Measurements from ENCODE around the gene MCOLN2. TPM values are rescaled to one million over a fixed set of nuclear protein-coding genes. Genes with fewer than 3 reads are reported as not detected.
"Not testable (repeated sequence)": the region's sequence is repeated elsewhere in the genome, so short reads cannot be mapped to it uniquely, and the experiment has no call there.

The MCOLN2 gene
- total RNA-seq (0.90 TPM), polyA plus RNA-seq (0.43 TPM)

DNA sequence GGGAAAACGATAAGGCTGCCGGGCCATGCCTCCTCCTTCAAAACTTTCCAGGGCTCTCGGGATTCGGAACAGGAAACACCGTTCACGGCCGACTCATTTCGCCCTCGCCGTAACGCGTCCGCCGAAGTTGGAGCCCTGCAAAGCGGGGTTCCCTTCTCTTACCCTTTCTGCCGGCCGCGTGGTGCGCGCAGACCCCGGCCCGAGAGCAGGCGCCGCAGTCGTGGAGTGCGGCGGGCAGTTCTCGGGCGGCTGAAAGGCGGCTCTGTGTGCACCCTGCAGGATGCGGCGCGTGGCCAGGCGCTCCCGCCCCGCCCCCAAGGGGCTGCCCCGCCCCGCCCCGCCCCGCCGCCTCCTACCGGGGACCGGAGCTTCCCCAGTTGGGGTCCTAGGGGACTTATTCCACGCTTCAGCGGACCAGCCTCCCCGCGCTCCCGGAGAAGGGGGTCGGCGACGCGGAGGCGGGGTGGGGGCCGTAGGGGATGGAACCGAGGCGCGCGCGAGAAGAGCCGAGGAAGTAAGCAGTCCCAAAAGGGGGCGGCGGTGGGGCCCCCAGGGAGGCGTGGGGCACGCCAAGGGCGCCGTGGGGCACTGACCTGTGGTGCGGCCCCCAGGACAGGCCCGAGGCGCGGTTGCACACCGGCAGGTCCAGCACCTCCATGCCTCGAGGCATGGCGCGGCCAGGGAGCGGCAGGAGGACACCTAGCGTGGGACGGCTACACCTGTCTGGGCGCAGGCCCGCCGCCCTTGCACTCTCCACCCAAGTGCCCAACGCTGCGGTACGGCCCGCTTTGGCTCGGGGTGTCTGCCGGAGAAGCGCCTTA, at the start of gene MCOLN2:
Gene MCOLN2, minus strand, starts transcription at position 268 of the 821 bp plus-strand sequence. Its CDS starts 241 bp downstream, at position 27.
- WGBS, result under 1% methylated on average over 87 of the region's 87 CpGs
- no peak for DNase-seq (ENCODE audit: extremely low spot score)
- Histone ChIP-seq H3K4me3 (ENCODE audit: low read depth, low read length) (peak within 1 kb of the TSS; percentile 67), H3K36me3 (ENCODE audit: insufficient read depth) (no peaks in the 10 kb centered on the region), H3K4me1 (ENCODE audit: insufficient read depth) (peaks cover 4% of the 10 kb centered on the region), H3K27ac (ENCODE audit: low read depth) (no peak within 1 kb of the TSS)

DNA sequence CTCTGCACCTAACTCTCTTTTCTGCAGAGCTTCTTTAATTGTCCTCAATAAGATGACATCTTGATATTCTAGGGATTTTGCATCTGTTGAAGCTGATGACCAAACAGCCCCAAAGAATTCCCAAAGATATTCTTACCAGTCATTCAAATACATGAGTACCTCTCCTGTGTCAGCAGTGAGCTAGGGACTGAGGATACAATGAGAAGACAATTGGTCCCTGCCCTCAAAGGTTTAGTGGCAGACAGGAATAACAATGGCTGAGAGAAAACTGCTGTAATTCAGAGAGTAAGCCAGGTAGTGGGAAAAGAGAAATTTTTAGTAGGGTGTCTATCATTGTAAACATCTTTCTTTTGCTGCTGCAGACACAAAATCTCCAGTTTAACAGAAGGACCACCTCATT, 45.5 kb upstream of the MCOLN2 start:
- no peak overlapping the region for H3K4me3 ChIP-seq (ENCODE audit: low read depth, low read length)
- H3K27ac ChIP-seq (ENCODE audit: low read depth), result no peak overlapping the region
- H3K4me1 ChIP-seq (ENCODE audit: insufficient read depth), result no peaks in the 10 kb centered on the region
- no peak for DNase-seq (ENCODE audit: extremely low spot score)
- no peaks in the 10 kb centered on the region for H3K36me3 ChIP-seq (ENCODE audit: insufficient read depth)

DNA sequence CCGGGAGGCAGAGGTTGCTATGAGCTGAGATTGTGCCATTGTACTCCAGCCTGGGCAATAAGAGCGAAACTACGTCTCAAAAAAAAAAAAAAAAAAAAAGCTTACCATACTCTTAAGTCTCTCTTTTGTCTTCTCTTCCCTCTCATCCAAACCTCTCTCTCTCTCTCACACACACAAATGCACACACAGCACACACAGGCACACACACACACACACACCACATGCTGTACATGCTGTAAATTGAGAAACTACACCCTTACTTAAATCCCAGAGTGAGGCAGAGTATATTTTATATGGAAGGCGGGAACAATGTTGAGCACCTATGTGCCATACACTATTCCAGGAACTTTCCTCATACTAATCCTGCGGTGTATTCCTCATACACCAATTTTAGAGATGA, 44.9 kb upstream of the MCOLN2 start:
- Histone ChIP-seq H3K4me1 (ENCODE audit: insufficient read depth) (no peaks in the 10 kb centered on the region), H3K36me3 (ENCODE audit: insufficient read depth) (no peaks in the 10 kb centered on the region), H3K27ac (ENCODE audit: low read depth) (no peak overlapping the region), H3K4me3 (ENCODE audit: low read depth, low read length) (no peak overlapping the region)
- 90% methylated on average over 5 of the region's 5 CpGs for WGBS
- no peak for DNase-seq (ENCODE audit: extremely low spot score)

DNA sequence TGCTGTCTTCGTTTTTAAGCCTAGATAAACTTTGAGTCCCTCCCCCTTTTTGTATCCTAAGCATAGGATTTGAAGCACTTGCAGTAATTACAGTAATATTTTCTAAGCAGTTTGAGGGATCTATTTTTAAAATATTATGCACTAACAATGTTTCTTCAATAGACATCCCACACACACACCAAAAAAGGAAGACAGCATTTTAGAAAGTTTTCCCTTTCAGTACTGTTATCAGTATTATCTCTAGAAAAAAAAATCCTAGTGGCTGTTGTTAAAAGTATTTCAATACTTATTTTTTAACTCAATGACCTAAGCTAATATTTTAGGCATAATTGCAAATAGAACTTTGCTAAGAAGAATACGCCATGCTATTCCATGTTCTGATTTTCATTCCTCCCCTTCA, 36.3 kb upstream of the MCOLN2 start:
- H3K27ac ChIP-seq (ENCODE audit: low read depth), result no peak overlapping the region
- no peaks in the 10 kb centered on the region for H3K4me1 ChIP-seq (ENCODE audit: insufficient read depth)
- 62% methylated on average over 2 of the region's 2 CpGs for WGBS
- H3K4me3 ChIP-seq (ENCODE audit: low read depth, low read length), result no peak overlapping the region
- H3K36me3 ChIP-seq (ENCODE audit: insufficient read depth), result no peaks in the 10 kb centered on the region
- DNase-seq (ENCODE audit: extremely low spot score), result no peak

DNA sequence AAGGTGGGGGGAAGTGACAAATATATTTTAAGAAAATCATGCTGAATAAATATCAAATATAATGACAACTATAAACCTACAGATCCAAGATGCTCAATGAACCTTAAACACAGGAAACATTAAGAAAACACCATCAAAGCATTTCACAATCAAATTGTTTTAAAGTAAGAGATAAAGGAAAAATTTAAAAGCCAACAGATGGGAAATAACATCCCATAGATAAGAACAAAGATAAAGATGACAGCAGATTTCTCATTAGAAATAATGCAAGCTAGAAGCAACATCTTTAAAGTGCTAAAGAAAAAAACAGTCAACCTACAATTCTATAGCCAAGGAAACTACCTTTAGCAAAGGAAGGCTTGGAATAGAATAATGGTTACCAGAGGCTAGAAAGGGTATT, 33.6 kb upstream of the MCOLN2 start:
- Histone ChIP-seq H3K36me3 (ENCODE audit: insufficient read depth) (no peaks in the 10 kb centered on the region), H3K4me1 (ENCODE audit: insufficient read depth) (no peaks in the 10 kb centered on the region), H3K4me3 (ENCODE audit: low read depth, low read length) (no peak overlapping the region), H3K27ac (ENCODE audit: low read depth) (no peak overlapping the region)
- no peak for DNase-seq (ENCODE audit: extremely low spot score)

DNA sequence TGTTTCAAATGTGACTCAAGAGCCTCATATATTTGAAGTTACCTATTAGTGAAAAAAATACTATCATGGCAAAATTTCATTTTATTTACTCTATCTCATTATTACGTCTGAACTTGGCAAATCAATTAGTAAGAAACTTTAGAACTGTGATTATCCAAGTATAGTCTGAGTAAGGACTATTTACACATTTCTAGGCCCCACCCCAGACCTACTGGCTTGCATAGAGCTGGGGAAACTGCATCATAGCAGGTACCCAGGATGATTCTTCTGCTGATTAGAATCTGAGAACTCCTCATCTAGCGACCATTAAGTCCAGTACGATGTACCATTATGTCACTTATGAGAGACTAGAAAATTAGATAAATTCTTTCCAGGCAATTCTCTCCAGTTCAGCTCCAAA, 31.2 kb upstream of the MCOLN2 start:
- WGBS, result 83% methylated on average over 3 of the region's 3 CpGs
- no peak for DNase-seq (ENCODE audit: extremely low spot score)
- Histone ChIP-seq H3K27ac (ENCODE audit: low read depth) (no peak overlapping the region), H3K36me3 (ENCODE audit: insufficient read depth) (no peaks in the 10 kb centered on the region), H3K4me1 (ENCODE audit: insufficient read depth) (no peaks in the 10 kb centered on the region), H3K4me3 (ENCODE audit: low read depth, low read length) (no peak overlapping the region)

DNA sequence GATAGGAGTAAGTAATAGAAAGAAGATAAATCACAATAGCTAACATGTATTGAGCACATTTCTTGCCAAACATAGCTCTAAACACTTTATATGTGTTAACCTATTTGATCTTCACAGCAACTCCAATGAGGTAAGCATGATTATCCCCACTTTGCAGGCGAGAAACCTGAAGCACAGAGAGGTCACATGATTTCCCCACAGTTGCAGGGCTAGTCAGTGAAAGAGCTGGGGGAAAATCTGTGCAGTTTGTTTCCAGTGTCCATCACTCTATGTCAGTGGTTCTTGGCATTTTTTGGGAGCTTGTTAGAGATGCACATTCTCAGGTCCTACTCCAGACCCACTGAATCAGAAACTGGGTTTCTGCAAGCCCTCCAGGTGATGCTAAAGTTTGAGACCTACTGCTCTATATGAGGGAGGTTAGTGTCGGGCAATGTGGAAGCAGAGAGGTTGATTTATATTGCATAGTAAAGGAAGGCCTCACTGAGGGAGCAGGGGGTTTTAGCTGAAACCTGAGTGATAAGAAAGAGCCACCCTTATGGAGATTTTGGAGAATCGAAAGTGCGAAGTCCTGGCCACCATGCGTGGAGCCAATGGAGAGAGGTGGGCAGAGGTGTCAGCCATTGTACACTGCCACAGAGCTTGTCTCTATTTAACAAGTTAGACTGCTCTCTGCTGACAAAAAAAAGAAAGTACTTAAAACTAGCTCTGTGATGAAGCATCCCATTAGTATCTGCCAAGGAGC, 30.5 kb upstream of the MCOLN2 start:
- H3K4me1 ChIP-seq (ENCODE audit: insufficient read depth), result no peaks in the 10 kb centered on the region
- DNase-seq (ENCODE audit: extremely low spot score), result no peak
- no peak overlapping the region for H3K27ac ChIP-seq (ENCODE audit: low read depth)
- no peak overlapping the region for H3K4me3 ChIP-seq (ENCODE audit: low read depth, low read length)
- no peaks in the 10 kb centered on the region for H3K36me3 ChIP-seq (ENCODE audit: insufficient read depth)
- WGBS, result 84% methylated on average over 5 of the region's 5 CpGs

DNA sequence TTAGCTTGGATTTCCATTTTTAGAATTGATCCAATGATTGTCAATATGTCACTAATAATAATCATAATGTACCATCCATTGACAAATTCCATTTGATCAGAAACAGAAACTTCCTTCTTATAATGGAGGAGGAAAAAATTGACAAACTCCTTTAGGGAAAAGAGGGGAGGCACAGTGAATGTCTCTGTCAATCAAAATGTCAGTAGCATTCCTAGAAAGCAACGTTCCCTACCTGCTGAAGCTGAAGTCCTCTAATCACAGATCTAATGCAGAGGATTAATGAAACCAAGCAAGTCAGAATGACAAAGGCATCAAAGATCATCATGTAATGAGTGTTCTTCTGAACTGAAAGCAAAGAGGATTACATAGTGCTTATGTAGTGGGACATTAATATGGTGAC, 29.0 kb upstream of the MCOLN2 start:
- H3K4me1 ChIP-seq (ENCODE audit: insufficient read depth), result no peaks in the 10 kb centered on the region
- no peak overlapping the region for H3K27ac ChIP-seq (ENCODE audit: low read depth)
- no peak overlapping the region for H3K4me3 ChIP-seq (ENCODE audit: low read depth, low read length)
- 59% methylated on average over 1 of the region's 1 CpG for WGBS
- H3K36me3 ChIP-seq (ENCODE audit: insufficient read depth), result no peaks in the 10 kb centered on the region
- no peak for DNase-seq (ENCODE audit: extremely low spot score)

DNA sequence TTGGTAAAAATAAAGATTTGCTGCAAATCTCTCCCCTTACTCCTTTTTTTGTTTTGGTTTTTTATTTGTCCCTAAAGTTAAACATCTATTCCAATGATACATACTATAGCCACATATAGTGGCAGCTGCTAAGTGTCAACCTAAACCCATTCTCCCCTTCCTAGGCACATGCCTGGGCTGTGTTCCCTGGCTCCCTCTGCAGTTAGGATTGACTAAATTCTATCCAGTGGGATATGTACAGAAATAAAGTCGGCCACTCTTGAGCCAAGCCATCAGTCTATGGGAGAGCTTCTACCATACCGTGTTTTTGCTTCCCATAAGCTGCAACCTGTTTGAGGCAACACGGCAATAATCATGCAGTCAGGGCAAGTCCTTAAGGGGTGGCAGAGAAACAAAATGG, 27.8 kb upstream of the MCOLN2 start:
- H3K27ac ChIP-seq (ENCODE audit: low read depth), result no peak overlapping the region
- WGBS, result 91% methylated on average over 3 of the region's 3 CpGs
- H3K4me3 ChIP-seq (ENCODE audit: low read depth, low read length), result no peak overlapping the region
- no peaks in the 10 kb centered on the region for H3K4me1 ChIP-seq (ENCODE audit: insufficient read depth)
- H3K36me3 ChIP-seq (ENCODE audit: insufficient read depth), result no peaks in the 10 kb centered on the region
- no peak for DNase-seq (ENCODE audit: extremely low spot score)

DNA sequence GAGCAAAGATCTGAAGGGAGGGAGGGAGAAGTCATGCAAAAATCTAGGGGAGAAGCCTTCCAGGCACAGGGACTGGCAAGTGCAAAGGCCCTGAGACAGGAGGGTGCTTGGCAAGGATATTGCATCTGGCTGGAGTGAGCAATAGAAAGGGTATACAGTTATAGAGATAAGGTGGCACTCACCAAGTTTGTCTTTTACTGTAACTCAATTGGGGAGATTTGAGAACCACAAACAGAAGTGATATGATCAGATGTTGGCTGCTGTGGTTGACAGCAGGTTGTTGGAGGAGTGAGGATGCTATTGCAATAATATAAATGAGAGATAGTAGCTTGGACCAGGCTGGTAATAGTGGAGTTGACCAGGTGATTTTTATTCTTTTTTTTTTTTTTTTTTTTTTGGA, 25.8 kb upstream of the MCOLN2 start:
- H3K36me3 ChIP-seq (ENCODE audit: insufficient read depth), result no peaks in the 10 kb centered on the region
- DNase-seq (ENCODE audit: extremely low spot score), result no peak
- H3K27ac ChIP-seq (ENCODE audit: low read depth), result no peak overlapping the region
- no peak overlapping the region for H3K4me3 ChIP-seq (ENCODE audit: low read depth, low read length)
- no peaks in the 10 kb centered on the region for H3K4me1 ChIP-seq (ENCODE audit: insufficient read depth)

DNA sequence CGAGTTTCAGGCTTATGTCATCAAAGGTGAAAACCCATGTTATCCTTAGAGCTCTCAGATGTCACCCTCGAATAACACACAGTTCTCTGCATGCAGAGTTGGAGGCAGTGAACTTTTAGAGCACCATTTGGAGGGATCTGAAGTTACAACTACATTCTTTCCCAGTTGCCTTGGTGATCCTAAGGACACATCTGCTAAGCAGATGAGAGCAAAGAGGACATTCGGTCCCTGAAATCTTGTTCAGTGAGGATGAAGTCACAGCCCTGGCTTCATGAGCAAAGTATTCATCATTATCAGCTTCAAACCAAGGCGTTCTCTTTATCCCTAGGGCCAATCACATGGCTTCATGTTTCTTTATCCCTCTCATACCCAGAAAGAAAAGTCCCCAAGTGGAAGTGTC, 23.1 kb upstream of the MCOLN2 start:
- 60% methylated on average over 4 of the region's 4 CpGs for WGBS
- H3K27ac ChIP-seq (ENCODE audit: low read depth), result no peak overlapping the region
- H3K4me1 ChIP-seq (ENCODE audit: insufficient read depth), result no peaks in the 10 kb centered on the region
- H3K36me3 ChIP-seq (ENCODE audit: insufficient read depth), result no peaks in the 10 kb centered on the region
- no peak for DNase-seq (ENCODE audit: extremely low spot score)
- H3K4me3 ChIP-seq (ENCODE audit: low read depth, low read length), result no peak overlapping the region

DNA sequence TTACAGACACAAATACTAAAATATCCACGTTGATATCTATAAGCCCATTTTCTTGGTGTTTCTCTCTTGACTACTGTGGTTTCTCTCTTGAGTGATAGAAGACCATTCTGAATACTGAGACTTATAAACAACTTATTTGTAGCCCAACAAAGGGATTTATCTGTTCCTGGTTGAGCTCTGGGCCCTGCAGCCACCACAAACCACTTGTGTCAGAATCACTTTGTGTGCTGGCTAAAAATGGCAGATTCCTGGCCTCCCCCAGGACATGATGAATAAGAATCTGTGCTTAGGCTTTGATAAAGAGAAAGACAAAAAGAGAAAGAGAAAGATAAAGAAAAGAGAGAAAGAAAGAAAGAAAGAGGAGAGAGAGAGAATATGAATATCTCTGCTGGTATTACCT, 18.9 kb upstream of the MCOLN2 start:
- Histone ChIP-seq H3K27ac (ENCODE audit: low read depth) (no peak overlapping the region), H3K4me3 (ENCODE audit: low read depth, low read length) (no peak overlapping the region), H3K36me3 (ENCODE audit: insufficient read depth) (no peaks in the 10 kb centered on the region), H3K4me1 (ENCODE audit: insufficient read depth) (no peaks in the 10 kb centered on the region)
- no peak for DNase-seq (ENCODE audit: extremely low spot score)
- 86% methylated on average over 1 of the region's 1 CpG for WGBS

DNA sequence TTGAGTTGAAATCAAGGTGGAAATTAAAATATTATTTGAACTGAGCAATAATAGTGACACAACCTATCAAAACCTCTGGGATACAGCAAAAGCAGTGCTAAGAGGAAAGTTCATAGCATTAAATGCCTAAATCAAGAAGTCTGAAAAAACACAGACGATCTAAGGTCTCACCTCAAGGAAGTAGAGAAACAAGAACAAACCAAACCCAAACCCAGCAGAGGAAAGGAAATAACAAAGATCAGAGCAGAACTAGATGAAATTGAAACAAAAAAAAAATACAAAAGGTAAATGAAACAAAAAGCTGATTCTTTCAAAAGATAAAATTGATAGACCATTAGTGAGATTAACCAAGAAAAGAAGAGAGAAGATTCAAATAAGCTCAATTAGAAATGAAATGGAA, 8.7 kb upstream of the MCOLN2 start:
- not testable (repeated sequence) for H3K4me3 ChIP-seq (ENCODE audit: low read depth, low read length); H3K36me3 ChIP-seq (ENCODE audit: insufficient read depth); DNase-seq (ENCODE audit: extremely low spot score); H3K27ac ChIP-seq (ENCODE audit: low read depth); H3K4me1 ChIP-seq (ENCODE audit: insufficient read depth)
- 84% methylated on average over 1 of the region's 1 CpG for WGBS

DNA sequence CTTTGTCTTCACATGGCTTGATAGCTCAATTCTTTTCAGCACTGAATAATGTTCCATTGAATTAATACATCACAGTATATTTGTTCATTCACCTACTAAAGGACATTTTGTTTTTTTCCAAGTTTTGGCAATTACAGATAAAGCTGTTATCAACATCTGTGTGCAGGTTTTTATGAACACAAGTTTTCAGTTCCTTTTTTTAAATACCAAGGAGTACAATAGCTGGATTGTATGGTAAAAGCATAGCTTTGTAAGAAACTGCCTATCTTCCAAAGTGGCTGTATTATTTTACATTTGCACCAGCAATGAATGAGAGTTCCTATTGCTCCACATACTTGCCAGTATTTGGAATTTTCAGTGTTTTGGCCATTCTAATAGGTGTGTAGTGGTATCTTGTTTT, 4.8 kb upstream of the MCOLN2 start:
- Histone ChIP-seq H3K4me1 (ENCODE audit: insufficient read depth) (peaks cover 4% of the 10 kb centered on the region), H3K27ac (ENCODE audit: low read depth) (no peak overlapping the region), H3K36me3 (ENCODE audit: insufficient read depth) (no peaks in the 10 kb centered on the region), H3K4me3 (ENCODE audit: low read depth, low read length) (no peak overlapping the region)
- DNase-seq (ENCODE audit: extremely low spot score), result no peak
